Raji (cell line): Measurements from ENCODE around the gene RRP7A.
A peak's percentile ranks its signal among the peaks of the same experiment; 100 is the strongest.

ENCODE experiments used
- POLR2A ChIP-seq: IDR thresholded peaks from 2 replicates; pipeline ENCODE4 v1.6.1; 2011; ENCODE audit warnings: low read depth, low read length, control low read depth; ENCODE audit not compliant: insufficient read depth

Gene RRP7A

DNA sequence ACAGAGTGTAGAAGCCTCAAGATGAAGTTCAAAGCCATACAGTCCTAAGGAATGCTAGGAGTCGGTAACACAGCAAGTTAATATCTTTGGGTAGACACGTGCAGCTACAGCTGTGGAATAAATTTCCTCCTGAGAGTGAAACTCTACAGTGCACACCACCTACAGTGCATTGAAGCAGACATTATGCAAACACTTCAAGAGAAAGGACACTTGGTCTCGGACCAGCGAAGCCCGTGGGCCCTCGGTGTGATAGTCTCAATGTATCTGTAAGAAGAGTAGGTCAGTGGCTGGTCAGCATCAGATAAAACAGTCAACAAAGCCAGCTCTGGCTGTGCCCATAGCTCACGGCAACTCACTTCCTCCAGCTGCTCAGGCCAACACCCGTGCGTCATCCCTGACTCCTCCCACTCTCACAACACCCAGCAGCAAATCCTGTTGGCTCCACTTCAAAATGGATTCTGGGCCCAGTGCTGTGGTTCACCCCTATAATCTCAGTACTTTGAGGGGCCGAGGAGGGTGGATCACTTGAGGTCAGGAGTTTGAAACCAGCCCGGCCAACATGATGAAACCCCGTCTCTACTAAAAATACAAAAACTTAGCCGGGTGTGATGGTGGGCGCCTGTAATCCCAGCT lies 17.7 kb upstream of the RRP7A start:
- TF ChIP-seq POLR2A: peak; percentile 18; the same call in 1 of the 2 replicates

DNA sequence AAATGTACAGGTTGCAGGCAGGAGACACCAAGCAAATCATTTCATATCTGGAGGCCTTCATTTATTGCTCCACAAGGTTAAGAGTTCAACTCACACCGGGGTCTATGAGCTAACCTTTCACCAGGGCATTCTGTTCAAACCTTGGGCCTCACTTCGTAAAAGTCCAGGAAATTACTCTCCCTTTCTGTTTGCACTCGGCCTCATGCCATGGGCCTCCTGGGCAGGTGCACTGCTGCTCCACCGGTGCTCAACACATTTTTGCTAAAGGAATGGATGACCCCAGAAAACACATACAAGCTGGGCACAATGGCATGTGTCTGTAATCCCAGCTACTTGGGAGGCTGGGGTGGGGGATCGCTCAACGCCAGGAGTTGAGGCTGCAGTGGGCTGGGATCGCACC lies 16.6 kb upstream of the RRP7A start:
- TF ChIP-seq POLR2A: no peak

DNA sequence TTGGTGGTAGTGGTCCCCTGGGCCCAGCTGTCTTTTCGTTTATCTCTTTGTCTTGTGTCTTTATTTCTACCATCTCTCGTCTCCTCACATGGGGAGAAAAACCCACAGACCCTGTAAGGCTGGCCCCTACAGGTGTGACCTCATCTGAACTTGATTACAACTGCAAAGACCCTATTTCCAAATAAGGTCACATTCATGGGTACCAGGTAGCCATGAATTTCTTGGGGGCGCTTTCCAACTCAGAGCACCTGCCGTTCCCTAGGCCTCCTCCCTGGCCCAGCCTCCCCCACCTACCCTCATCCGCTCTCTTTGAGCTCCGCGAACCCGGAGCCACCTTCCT lies 14.0 kb upstream of the RRP7A start:
- TF ChIP-seq POLR2A: peak; percentile 64; the same call in 1 of the 2 replicates

- TF ChIP-seq POLR2A: no peak
Observed at GRCh38 chr22:42528591-42529307, 9.2 kb upstream of the RRP7A start.

- TF ChIP-seq POLR2A: no peak
Observed at GRCh38 chr22:42522546-42522945, 3.0 kb upstream of the RRP7A start.

GRCh38 chr22:42521228-42521546 lies 1.6 kb upstream of the RRP7A start:
- no peak for TF ChIP-seq POLR2A

- TF ChIP-seq POLR2A: no peak
Observed at GRCh38 chr22:42515896-42516295, 3.7 kb downstream of the RRP7A start.

DNA sequence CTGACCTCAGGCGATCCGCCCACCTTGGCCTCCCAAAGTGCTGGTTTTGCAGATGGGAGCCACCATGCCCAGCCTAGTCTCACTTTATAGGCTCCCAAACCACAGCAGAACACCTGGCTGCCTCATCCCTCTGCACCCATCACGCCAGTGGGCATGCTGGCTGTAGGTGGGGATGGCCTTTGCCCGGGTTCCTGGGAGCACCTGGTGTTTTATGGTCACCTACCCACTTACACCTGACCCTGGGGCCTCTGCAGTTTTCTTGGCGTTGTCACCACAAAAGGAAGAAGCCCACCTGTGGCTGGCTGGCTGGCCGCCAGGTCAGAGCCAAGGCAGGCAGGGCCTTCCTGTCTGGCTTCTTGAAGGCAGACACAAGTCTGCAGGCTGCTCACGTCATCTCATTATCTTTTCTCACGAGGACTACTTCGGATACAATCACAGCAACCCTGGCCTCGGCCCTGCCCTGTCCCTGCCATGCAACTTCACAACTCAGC lies 8.2 kb downstream of the RRP7A start:
- TF ChIP-seq POLR2A: peak; percentile 5; the same call in 1 of the 2 replicates

GRCh38 chr22:42509548-42509947 lies 10.0 kb downstream of the RRP7A start:
- TF ChIP-seq POLR2A: peak; percentile 50

GRCh38 chr22:42508327-42508974 lies 11.1 kb downstream of the RRP7A start:
- 0 out of 2 replicates have a peak, but pooled peaks have one; percentile 21 for TF ChIP-seq POLR2A

DNA sequence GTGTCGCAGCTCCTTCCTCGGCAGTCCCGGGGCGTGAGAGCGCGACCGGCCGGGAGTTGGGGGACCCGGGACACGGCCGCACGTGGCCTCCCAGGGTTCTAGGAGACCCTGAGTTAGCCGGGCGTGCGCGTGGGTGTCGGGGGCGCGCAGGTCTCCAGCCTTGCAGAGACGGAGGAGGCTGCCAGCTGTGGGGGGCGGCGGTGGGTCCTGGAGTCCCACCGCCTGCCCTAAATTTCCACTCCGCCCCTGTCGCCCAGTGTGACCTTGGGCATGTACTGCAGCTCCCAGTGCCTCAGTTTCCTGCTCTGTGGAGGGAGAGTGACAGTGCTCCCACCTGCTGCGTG lies 18.8 kb downstream of the RRP7A start:
- no peak for TF ChIP-seq POLR2A

- no peak for TF ChIP-seq POLR2A
Observed at GRCh38 chr22:42500161-42500835, 19.3 kb downstream of the RRP7A start.

GRCh38 chr22:42493393-42493792 lies 26.2 kb downstream of the RRP7A start:
- no peak for TF ChIP-seq POLR2A

- no peak for TF ChIP-seq POLR2A
Observed at GRCh38 chr22:42492323-42492690, 27.3 kb downstream of the RRP7A start.

DNA sequence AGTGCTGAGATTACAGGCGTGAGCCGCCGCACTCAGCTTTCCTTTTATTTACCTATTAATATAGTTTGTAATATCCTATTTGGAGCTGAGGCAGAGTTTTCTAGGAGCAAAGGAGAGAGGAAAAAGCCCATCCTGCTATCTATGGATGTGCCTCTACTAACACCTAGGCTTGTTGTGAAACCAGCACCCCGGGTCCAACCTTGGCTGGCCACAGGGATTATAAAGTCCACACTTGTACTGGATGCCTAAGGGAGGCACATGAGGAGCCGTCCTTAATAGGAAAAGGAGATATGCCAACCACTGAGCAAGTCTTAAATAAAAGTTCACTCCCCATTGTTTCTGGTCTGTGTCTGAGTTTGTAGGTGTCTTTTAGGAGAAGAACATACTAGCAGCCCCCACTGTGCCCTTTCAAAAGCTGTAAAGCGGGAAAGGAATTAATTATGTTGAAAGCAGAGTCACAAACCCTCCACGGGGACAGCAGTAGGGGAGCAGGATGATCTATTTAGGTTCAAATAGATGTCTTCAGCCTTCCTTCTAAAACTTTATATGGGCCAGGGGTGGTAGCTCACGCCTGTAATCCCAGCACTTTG lies 29.3 kb downstream of the RRP7A start:
- TF ChIP-seq POLR2A: no peak
